GM18873 (cell line): ENCODE results near the gene TTLL11.
"Not testable (repeated sequence)": the region's sequence is repeated elsewhere in the genome, so short reads cannot be mapped to it uniquely, and the experiment has no call there.

Experiments
- ATAC-seq: cut with Tn5 transposase; IDR thresholded peaks from one replicate; pipeline ENCODE4 v1.9.1; 2021; ENCODE audit warnings: mild to moderate bottlenecking, moderate library complexity, moderate number of reproducible peaks; ENCODE audit not compliant: unreplicated experiment, low FRiP score

The TTLL11 gene

DNA sequence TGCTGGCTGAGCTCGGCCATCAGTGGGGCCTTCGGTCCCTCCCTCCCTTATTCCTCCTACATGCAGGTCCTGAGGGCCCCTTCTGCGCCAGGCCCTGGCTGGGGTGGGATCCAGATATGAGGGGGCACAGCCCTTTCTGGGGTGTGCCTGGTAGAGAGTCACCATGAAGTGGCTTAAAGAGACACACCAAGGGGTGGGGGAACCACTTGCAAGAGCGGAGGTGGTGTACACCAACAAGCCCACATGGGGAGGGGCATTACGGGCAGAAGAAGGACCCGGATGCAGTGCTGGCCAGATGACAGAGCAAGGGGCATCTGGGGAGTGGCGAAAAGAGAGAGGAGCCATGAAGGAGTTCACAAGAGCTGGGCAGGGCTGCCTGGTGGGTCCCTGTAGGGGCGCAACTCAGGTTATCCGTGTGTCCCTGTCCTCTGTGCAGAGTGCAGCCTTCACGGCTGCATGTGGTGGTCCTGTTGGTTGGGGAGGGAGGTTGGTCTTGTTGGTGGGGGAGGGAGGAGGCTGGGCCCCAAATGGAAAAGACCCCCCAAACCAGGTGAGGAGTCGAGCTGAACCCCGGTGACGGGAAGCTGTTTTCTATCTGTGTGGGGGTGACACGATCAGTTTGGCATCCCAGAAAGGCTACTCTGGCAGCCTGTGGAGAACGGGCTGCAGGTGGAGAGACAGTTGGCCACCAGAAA lies 283.6 kb downstream of the TTLL11 start:
- ATAC-seq, result no peak

DNA sequence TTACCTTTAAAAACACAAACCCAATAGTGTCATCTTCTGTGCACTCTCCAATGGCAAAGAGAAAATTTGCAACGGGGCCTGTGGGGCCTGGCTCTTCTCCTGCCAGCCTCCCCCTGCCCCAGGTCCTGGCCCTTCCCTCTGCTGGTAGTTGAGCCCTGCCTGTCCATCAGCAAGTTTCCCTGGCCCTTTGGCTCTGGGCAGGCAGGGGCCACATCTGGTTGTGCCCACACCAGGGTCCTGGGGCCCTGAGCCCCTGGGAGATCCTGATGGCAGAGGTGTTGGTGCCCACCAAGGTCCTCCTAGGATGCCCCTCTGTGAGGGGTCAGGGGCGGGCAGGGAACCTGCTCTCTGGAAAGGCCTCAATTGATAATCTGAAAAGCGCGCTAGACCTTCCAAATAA lies 284.3 kb downstream of the TTLL11 start:
- ATAC-seq, result no peak

DNA sequence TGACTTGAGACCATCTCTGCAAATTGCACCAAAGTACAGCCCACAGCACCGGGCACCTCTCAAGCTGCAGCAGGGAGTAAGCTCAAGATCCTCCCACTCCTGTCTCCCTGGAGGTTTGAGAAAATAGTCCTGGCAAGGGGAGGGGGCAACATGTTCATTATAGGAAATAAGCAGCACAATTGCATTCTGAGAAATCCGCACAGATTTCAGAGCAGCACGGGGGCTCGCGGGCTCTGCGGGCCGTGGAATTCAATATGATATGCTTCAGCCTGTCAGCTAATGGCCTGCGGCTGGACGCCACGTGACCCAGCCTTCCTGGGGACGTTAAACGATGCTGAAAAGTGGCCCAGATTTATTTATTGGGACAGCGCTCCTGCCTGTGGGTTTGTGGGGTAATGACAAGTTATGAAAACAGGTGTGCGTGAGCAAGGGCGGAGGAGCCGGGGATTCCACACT lies 285.3 kb downstream of the TTLL11 start:
- ATAC-seq, result no peak

DNA sequence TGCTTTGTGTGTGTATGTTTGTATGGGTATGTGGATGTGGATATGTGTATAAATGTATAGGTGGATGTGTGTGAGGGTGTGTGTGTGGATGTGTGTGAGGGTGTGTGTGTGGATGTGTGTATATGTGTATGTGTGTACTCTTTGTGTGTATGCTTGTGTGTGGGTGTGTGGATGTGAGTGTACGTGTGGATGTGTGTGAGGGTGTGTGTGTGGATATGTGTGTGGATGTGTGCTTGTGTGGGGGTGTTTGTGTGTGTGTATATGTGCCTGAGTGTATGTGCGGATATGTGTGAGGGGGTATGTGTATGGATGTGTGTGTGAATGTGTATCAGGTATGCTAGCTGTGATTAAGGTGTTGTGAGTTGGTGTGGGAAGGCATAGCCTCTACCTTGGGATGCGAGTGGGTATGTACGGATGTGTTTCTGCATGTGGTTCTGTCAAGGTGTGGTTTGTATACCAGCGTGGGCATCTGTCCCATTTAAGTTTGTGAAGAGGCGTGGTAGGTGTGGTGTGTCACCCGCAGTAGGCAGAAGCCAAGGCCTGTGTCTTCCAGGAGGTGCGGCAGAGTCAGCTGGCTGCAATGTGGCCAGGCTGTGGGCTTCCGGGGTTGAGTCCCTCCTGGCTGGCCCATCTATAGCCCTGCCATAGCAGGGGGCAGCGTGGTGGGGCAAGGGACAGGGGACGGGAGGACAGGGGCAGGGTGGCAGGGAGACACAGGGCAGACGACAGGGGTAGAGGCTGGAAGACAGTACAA lies 285.9 kb downstream of the TTLL11 start:
- no peak for ATAC-seq

DNA sequence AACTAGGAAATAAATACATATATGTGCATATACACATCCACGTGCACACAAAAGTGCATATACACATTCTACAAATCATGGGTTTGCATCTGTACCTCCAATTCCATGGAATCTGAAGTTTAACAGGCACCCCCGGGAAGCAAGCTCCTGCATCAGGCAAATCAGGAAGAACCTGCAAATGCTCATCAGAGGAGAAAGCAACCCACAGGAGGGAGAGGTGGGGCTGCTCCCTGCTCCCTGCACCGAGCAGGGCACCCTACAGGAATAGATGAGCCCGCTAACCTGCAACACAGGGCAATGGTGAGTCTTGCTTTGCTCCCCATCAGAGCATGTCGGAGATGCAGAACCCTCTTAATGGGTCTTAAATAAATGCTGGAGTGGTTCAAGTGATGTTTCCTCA lies 290.4 kb downstream of the TTLL11 start:
- no peak for ATAC-seq

DNA sequence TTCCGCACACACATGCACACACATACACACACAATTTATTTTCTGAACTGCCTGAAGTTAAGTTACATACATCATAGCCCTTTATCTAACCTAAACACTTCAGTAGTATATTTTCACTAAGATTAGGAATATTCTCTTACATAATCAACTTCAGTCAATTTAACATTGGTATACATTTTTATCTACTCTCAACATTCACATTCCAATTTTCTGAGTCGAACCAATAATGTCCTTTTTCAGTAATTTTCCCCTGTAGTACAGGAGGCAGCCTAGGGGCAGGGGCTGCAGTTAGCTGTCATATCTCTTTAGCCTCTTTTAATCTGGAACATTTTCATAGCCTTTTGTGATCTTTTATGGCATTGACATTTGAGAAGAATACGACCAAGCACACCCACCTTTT lies 291.5 kb downstream of the TTLL11 start:
- ATAC-seq, result no peak

DNA sequence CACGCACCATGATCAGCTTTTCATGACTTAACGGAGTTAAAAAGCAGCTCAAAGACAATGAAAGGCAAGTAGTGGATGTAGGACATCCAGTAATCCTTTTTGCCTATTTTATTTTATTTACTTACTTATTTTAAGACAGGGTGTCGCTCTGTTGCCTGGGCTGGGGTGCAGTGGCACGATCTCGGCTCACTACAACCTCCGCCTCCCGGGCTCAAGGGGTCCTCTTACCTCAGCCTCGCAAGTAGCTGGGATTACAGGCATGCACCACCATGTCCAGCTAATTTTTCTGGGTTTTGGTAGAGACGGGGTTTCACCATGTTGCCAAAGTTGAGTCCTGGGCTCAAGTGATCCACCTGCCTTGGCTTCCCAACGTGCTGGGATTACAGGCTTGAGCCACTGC lies 292.7 kb downstream of the TTLL11 start:
- no peak for ATAC-seq

DNA sequence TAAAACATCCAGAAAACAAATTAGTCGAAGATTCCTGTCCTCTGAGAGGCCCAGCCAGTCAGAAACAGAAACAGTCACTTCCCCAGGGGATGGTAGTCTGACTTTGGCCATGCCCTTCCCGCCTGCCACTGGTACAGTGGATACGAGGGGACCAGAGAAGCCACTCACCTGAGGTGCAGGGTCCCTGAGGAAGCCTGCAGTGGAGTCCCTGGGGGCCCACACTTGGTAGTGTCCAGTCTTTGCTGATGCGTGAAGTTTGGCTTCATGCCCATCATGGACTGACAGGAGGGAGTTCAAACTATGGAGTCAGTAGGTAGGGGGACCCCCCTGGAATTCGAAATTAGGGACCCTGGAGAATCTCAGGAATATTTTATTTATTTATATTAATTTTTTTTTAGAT lies 294.2 kb downstream of the TTLL11 start:
- no peak for ATAC-seq

DNA sequence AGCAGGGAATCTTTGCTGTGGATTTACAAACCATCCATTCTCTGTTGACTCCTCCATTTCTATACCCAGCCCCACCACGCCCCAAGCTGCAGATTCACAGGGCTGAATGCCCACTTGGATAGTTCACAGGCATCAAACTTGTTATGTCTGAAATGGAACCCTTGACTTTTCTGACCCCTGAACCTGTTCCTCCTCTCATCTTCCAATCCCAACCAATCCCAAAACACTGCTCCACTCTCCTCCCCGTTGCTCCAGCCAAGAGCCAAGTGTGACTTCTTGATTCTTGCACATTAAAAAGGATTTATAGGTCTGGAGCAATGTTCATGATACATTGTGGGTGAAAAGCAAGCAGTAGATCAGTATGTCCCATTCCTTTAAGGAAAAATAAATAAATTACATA lies 296.0 kb downstream of the TTLL11 start:
- no peak for ATAC-seq

DNA sequence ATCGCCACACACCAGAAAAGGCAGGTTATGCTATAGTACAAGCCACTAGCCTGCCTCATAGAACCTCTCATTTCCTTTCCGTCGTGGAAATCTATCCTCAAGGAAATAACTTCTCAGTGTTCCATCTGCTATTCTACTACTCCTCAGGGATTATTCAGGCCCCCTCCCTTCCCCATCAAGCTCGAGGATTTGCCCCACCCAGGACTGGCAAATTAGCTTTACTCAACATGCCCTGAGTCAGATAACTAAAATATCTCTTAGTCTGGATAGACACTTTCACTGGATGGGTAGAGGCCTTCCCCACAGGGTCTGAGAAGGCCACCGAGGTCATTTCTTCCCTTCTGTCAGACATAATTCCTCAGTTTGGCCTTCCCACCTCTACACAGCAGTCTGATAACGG lies 298.8 kb downstream of the TTLL11 start:
- not testable (repeated sequence) for ATAC-seq

DNA sequence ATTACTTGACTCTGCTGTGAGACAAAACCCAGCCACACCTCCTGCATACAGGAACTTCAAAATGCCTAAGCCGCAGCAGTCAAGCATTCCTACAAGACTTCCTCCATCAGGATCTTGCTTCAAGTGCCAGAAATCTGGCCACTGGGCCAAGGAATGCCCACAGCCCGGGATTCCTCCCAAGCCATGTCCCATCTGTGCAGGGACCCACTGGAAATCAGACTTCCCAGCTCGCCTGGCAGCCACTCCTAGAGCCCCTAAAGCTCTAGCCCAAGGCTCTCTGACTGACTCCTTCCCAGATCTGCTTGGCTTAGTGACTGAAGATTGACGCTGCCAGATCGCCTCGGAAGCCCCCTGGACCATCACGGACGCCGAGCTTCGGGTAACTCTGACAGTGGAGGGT lies 300.6 kb downstream of the TTLL11 start:
- ATAC-seq, result not testable (repeated sequence)

DNA sequence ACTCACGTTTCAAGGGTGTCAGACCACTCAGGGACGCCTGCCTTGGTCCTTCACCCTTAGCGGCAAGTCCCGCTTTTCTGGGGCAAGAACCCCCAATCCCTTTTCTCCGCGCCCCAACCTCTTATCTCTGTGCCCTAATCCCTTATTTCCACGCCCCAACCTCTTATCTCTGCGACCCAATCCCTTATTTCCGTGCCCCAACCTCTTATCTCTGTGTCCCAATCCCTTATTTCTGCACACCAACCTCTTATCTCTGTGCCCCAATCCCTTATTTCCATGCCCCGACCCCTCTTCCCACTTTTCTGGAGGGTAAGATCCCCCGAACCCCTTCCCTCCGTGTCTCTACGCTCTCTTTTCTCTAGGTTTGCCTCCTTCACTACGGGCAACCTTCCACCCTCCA lies 302.3 kb downstream of the TTLL11 start:
- no peak for ATAC-seq

DNA sequence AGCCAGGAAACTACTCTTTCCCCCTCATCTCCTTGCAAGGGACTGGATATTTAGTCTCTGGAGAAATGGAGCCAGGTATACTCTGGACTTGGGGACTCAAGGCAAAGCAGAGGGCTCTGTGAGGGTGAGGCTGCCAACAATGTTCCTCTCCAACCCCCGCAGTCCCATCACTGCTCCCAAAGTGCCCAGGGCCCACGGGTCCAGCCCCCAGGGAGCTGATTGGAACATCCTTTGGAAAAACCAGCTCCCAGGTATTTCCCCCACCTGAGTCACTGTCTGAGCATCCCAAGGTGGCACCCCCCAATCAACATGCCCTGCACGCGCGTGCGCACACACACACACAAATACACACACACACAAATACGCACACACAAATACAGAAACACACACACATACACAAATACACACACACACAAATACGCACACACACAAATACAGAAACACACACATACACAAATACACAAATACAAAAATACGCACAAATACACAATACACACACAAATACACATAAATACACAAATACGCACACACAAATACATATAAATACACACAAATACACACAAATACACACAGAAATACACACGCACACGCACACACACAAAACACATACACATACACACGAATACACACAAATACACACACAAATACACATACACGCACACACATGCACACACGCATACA lies 304.3 kb downstream of the TTLL11 start:
- no peak for ATAC-seq

DNA sequence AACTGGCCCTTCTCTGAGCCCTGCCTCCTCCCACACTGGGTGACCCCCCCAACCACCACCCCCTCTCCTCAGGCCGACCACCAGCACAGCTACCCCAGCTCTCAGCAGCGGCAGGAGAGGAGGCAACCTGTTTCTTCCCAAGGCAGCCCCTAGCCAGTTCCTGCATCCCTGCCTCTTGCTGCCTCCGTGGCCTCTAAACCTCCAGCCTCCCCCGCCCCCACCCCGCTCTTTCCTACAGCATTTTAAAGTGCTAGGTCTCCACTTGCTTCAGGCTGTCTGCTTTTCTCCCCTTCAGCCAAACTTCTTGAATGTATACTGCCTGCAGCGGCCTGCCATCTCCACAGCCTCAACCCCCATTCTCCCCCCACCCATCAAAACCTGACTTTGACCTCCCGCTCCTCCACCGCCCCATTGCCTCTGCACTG lies 306.1 kb downstream of the TTLL11 start:
- ATAC-seq, result no peak

DNA sequence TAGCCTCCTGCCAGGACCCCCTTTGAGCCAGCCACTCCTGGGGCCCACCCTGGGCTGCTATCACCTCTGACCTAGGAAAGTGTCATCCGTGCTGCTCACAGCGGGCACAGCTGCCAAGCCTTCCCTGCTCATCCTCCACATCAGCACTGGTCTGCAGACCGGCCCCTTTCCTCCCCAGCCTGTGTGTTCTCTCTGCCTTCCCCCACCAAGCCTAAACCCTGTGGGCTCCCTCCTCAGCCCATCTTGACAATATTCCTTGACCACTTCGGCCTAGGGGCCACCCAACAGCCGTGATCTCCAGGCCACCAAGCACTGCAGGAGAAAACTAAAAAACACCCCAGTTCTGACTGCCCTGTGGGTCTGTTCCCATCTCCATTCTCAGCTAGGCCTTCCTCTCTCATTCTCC lies 306.6 kb downstream of the TTLL11 start:
- ATAC-seq, result no peak

DNA sequence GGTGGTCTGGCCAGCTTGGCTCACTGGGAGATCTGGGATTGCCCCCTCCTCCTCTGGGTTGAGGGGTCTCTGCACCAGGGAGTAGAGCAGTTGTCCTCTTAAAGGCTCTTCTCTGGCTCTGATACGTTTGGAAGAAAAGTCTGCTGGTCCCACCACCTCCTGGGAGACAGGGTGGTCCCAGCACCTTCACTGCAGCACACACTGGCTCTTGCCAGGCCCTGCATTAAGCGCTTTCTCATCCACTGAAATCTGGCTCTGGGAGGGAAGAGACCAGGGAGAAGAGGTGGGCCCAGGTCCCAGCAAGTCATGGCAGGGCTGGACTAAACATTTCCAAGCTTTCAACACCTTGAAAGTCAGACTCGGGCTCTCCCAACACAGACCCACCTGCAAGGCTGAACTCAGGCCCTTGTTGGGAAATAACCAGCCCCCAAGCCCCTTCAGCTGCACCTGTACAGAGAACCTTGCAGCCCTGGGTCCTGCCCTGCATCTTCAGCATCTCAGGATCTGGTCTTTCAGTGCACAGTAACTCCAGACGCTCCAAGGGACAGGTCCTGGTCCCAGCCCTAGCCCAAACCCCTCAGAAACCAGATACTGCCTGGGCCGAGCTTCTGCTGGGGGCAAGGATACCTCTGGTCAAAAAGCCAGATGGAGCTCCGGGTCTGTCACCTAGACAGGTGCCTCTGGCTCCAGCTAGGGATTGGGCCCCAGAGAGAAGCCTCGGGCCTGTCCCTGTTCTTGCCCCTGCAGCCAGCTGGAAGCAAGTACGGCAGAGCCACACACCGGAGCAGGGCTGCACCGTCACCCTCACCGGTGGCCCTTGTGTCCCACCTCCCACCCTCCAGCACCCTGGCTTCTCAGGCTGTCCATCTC lies 307.2 kb downstream of the TTLL11 start:
- ATAC-seq, result no peak

DNA sequence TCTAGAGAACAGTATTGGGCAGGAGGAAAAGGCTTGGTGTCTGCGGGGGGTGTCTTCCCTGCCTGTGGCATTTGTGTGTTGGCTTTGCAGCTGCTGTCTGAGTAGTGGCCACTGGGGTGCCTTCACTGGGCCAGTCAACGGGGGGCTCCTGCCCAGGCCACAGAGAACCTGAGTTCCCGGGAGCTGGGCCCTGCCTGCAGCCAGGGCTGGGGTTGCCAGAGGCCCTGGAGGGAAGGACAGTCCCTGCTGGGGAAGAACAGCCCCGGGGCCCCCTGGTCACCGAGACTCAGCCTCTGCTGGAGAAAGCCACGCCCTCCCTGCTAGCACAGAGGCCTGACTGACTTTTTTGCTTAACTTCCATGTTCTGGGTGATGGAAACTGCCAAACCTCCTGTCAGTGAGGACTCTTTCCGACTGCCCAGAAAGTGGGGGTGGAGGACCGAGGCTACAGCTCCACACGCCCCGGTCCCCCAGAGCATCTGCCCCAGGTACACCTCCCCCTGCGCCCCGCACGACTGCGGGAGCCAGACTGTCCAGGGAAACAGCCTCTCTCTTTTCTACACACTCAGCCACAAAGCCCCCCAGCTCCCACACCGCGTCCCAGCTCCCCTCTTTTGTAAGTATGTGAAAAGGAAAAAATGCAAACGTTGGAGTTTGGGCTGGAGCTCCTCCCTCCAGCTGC lies 308.2 kb downstream of the TTLL11 start:
- no peak for ATAC-seq

DNA sequence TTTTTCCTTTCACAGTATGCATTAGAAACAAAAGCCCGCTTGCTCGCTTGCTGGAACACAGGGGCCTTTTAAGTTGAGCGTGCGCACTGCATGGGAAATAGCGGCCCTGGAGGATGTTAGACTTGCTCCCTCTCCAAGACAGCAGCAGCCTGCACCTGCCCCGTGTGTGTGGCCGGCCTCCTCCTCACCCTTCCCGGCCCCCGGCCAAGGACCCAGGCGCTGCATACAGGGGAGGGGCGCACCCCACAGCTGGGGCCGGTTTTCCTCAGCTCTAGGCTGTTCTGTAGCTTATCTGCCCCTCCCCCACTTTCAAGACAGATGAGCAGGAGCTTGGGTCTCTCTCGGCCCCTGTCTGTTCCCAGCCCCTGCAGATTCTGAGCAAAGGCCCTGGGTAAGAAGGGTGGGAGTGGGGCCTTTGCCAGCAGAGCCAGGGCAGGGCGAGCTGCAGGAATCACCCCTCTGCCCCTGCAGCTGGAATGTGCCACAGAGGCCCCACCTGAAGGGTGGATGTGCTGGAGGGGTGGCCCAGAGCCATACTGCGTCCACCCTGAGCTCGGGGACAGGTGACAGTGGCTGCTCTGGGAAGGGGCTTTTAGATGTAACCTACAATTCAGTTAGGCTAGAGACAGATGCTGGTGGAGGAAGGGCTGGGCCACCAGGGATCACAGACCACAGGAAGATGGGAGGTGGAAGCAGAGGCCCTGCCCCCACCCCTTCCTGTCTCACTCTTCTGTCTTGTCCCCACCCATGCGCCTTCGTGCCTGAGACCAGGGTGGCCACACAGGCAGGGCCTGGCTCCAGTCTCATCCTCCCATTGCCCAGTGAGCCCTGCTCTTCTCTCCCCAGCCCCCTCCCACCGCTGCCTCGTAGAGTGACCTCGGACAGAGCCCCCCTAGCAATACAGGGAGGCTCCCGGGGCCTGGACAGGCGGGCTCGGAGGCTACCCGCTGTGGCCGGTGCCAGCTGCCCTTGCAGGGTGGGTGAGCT lies 309.3 kb downstream of the TTLL11 start:
- no peak for ATAC-seq

DNA sequence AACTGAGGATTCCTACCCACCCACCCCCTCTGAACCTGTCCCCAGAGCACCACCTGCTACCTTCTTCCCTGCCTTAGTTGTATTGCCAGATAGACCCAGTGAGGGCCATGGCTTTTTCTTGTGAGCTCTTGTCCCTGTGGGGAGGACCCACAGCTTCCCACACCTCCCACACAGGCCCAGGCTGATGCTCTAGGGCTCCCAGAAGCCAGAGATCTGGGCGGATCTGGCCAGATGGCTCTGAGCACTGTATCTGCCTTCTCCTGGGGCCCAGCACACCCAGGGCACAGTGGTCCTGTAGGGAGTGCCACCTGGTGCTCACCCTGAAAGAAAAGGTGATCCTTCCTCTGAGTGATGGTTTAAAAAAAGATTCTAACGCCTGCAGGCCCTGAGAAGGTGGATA lies 310.0 kb downstream of the TTLL11 start:
- no peak for ATAC-seq
